Endothelial cell of umbilical vein (primary cell): ENCODE measurements around the gene LARGE1. TPM values are rescaled to one million over a fixed set of nuclear protein-coding genes. Genes with fewer than 3 reads are reported as not detected.

Experiments used
- BruUV-seq: library from RNA; stranded (reverse); fragments of 400-500 nt; replicated peaks from 2 replicates; lab custom pipeline; 2021; lab: Mats Ljungman, UMichigan
- CTCF ChIA-PET: fragments of 300-600, 350-600 bp; sonication (Branson Sonifier 250); formaldehyde crosslinking; loops from one replicate; lab custom pipeline; 2021; ENCODE audit warnings: antibody characterized with exemption, inconsistent platforms; lab: Charles Lee
- POLR2A ChIA-PET: fragments of 300-600, 350-600 bp; sonication (Branson Sonifier 250); formaldehyde crosslinking; loops from one replicate; lab custom pipeline; 2021; ENCODE audit warnings: antibody characterized with exemption, inconsistent platforms; lab: Charles Lee
- DNase-seq: peaks from one replicate; pipeline ENCODE4 v3.0.0-alpha.2; 2011; ENCODE audit warnings: low read depth, low spot score
- FAIRE-seq: peaks from 2 replicates; lab custom pipeline; 2011; peaks lifted over from hg19 to GRCh38; lab: Jason Lieb, UNC
- H2AFZ ChIP-seq: 2 replicates; pipeline ENCODE4 v1.6.0; 2012; ENCODE audit warnings: low read depth, low read length, control low read depth, inconsistent platforms
- H3K27ac ChIP-seq: 2 replicates; pipeline ENCODE4 v1.5.1; 2011; ENCODE audit warnings: low read depth, mild to moderate bottlenecking, control low read depth, low read length, moderate library complexity; ENCODE audit not compliant: insufficient read depth
- H3K27me3 ChIP-seq, 2 experiments: 2 replicates each; pipeline versions ENCODE4 v1.6.0 to v1.6.1; 2011; ENCODE audit warnings: low read length in 2 of 2, mixed read lengths in 1 of 2; ENCODE audit not compliant: control insufficient read depth in 2 of 2, insufficient read depth in 2 of 2
- H3K36me3 ChIP-seq, 2 experiments: 2 replicates in 1 of 2; 3 replicates in 1 of 2; pipeline ENCODE4 v1.5.1; 2011; ENCODE audit warnings: low read length in 2 of 2, mild to moderate bottlenecking in 1 of 2, moderate library complexity in 1 of 2; ENCODE audit not compliant: control insufficient read depth in 2 of 2, insufficient read depth in 2 of 2; ENCODE audit errors: extremely low read depth in 1 of 2
- H3K4me1 ChIP-seq: 3 replicates; pipeline ENCODE4 v1.5.1; 2011; ENCODE audit warnings: mild to moderate bottlenecking, low read length; ENCODE audit not compliant: control insufficient read depth, insufficient read depth; ENCODE audit errors: extremely low read depth
- H3K4me2 ChIP-seq: 2 replicates; pipeline ENCODE4 v1.6.1; 2011; ENCODE audit warnings: low read length, control low read depth, mixed read lengths; ENCODE audit not compliant: insufficient read depth
- H3K4me3 ChIP-seq, 3 experiments: fragments of 200-600 bp in 1 of 3; sonication (generic), shearing (Covaris generic) in 1 of 3; replicated peaks in 1 of 3; 2 replicates each; pipeline ENCODE4 v1.5.1; 2011 to 2016; ENCODE audit warnings: control low read depth in 3 of 3, low read length in 3 of 3, mild to moderate bottlenecking in 2 of 3, inconsistent platforms in 1 of 3, low read depth in 1 of 3, moderate library complexity in 1 of 3; ENCODE audit not compliant: insufficient read depth in 1 of 3
- H3K79me2 ChIP-seq: 2 replicates; pipeline ENCODE4 v1.6.0; 2012; ENCODE audit warnings: low read length, inconsistent platforms; ENCODE audit not compliant: control insufficient read depth, insufficient read depth
- H3K9ac ChIP-seq: replicated peaks from 2 replicates; pipeline ENCODE3; 2011; ENCODE audit warnings: low read length, control low read depth; ENCODE audit not compliant: insufficient read depth; ENCODE audit errors: extremely low read depth
- H3K9me1 ChIP-seq: replicated peaks from 3 replicates; pipeline ENCODE4 v1.6.0; 2011; ENCODE audit warnings: mild to moderate bottlenecking, low read length; ENCODE audit not compliant: control insufficient read depth, insufficient read depth; ENCODE audit errors: extremely low read depth
- H3K9me3 ChIP-seq: replicated peaks from 2 replicates; pipeline ENCODE4 v1.5.1; 2012; ENCODE audit warnings: low read length, inconsistent platforms; ENCODE audit not compliant: control insufficient read depth, insufficient read depth
- H4K20me1 ChIP-seq: replicated peaks from 2 replicates; pipeline ENCODE3; 2011; ENCODE audit warnings: mild to moderate bottlenecking, low read length; ENCODE audit not compliant: control insufficient read depth, insufficient read depth; ENCODE audit errors: extremely low read depth
- CTCF ChIP-seq, 2 donors: IDR thresholded peaks; 1 replicate in 1 of 2; 2 replicates in 1 of 2; pipeline ENCODE4 v1.5.1; 2011; ENCODE audit warnings: low read length in 2 of 2, mild to moderate bottlenecking in 2 of 2, moderate library complexity in 2 of 2, control low read depth in 1 of 2, inconsistent platforms in 1 of 2, low read depth in 1 of 2; ENCODE audit not compliant: insufficient read depth in 1 of 2; ENCODE audit errors: extremely low read depth in 1 of 2
- EZH2 ChIP-seq: IDR thresholded peaks from 2 replicates; pipeline ENCODE4 v1.6.1; 2012; ENCODE audit warnings: borderline replicate concordance, low read depth, mild to moderate bottlenecking, moderate library complexity, low read length, inconsistent platforms; ENCODE audit not compliant: severe bottlenecking
- FOS ChIP-seq: IDR thresholded peaks from 2 replicates; pipeline ENCODE4 v1.6.1; 2011; ENCODE audit warnings: mild to moderate bottlenecking, low read length, moderate library complexity, borderline replicate concordance; ENCODE audit not compliant: insufficient read depth
- GATA2 ChIP-seq: IDR thresholded peaks from 2 replicates; pipeline ENCODE4 v1.7.0; 2011; ENCODE audit warnings: low read depth, mild to moderate bottlenecking, moderate library complexity, mixed read lengths, low read length; ENCODE audit not compliant: insufficient read length, insufficient read depth
- JUN ChIP-seq: IDR thresholded peaks from 2 replicates; pipeline ENCODE4 v1.6.1; 2011; ENCODE audit warnings: borderline replicate concordance, low read depth; ENCODE audit not compliant: insufficient read length, insufficient read depth
- MAX ChIP-seq: IDR thresholded peaks from 2 replicates; pipeline ENCODE4 v1.6.1; 2011; ENCODE audit not compliant: insufficient read depth, insufficient read length
- MYC ChIP-seq: IDR thresholded peaks from one replicate; pipeline ENCODE4 v1.6.1; 2011; ENCODE audit warnings: mild to moderate bottlenecking, low read depth, low read length
- POLR2A ChIP-seq: IDR thresholded peaks from 2 replicates; pipeline ENCODE4 v1.6.1; 2012; ENCODE audit warnings: low read depth, mild to moderate bottlenecking, control low read depth, low read length
- POLR2AphosphoS5 ChIP-seq: IDR thresholded peaks from 2 replicates; pipeline ENCODE4 v1.6.1; 2012; ENCODE audit warnings: low read depth, mild to moderate bottlenecking, control low read depth, low read length, moderate library complexity; ENCODE audit not compliant: insufficient read depth
- dilution Hi-C: fragments of 300-500 bp; cut with MboI; formaldehyde crosslinking; loops from one replicate; pipeline ENCODE4 v1.15.0; 2019; ENCODE audit warnings: low sequenced_read_pairs; ENCODE audit not compliant: extremely low pct_ligation_motif_present
- intact Hi-C: fragments of 100-400 bp; cut with micrococcal nuclease; formaldehyde crosslinking; loops from one replicate; pipeline ENCODE4 v1.10.0; 2022
- polyA plus RNA-seq, 4 experiments: library from polyadenylated mRNA; depleted of rRNA in 3 of 4; stranded (reverse) in 3 of 4; unstranded in 1 of 4; fragments of >200 nt; gene quantifications; 2 replicates each; pipeline versions ENCODE4 v1.2.1 to v1.2.3, GENCODE V29; 2011 to 2012; ENCODE audit warnings: missing spikeins in 1 of 4
- total RNA-seq: library from RNA; stranded (reverse); gene quantifications from 2 replicates; pipeline ENCODE4 v1.2.3, GENCODE V29; 2021

LARGE1 gene
- total and polyA plus RNA-seq, 2 donors (not counting 3 experiments of a cell fraction or from before 2014, with no cell fraction given): 0.95 to 4.4 TPM

DNA sequence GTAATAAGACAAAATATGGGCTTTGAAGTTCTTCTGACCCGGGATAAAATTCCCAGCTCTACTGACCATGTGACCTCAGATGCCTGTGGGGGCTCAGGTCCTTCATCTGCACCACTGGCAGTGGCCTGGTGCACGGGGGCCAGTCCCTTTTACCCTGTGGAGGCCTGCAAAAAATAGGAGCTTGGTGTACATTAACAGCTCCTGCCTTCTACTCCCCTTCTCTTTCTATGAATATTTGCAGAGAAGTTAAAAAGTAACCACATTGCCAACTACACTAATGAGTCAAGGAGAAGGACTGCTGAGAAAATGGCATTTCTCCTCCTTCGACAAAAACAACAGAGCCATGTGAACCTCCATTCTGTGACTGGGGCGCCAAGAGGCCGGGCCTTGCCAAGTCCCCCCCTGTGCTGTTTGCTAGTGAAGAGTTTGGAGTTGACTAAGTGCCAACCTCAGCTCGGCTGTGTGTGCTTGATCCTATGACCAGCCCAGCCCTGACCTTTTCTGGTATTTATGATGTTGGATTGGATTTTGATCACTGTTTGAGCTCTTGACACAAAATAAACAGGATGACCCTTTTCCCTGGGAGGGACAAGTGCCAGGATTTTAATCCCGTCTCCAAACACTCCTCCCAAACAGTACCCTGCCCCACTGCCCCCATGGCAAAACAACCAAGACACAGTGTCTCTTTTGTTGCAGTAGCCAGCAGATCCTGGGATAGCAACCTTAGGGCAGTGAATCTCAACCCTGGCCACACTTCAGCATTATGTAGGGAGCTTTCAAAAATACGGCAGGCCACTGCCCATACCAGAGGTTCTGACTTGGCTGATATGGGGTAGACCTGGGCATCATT, 380.1 kb downstream of the LARGE1 start:
- no TSS peak for BruUV-seq
- no peaks in the 10 kb centered on the region for H3K9me1 ChIP-seq
- no peak overlapping the region for H3K9ac ChIP-seq
- dilution Hi-C loops: no loop called here
- FAIRE-seq (no peak), DNase-seq (no peak)
- H3K27me3 ChIP-seq: no peaks in the 10 kb centered on the region
- H4K20me1 ChIP-seq: no peaks in the 10 kb centered on the region
- H2AFZ ChIP-seq: no peak overlapping the region
- H3K27ac ChIP-seq: no peak overlapping the region
- ChIA-PET CTCF (no interaction called here), POLR2A (no interaction called here)
- no peak overlapping the region for H3K4me2 ChIP-seq
- H3K79me2 ChIP-seq: no peaks in the 10 kb centered on the region
- no peak overlapping the region for H3K4me3 ChIP-seq
- intact Hi-C loops: loop anchor here (10.0 kb wide), 1 partner anchor 125 kb away; no protein-coding TSS in a partner anchor
- no peaks in the 10 kb centered on the region for H3K36me3 ChIP-seq
- no peaks in the 10 kb centered on the region for H3K4me1 ChIP-seq
- TF ChIP-seq GATA2 (no peak), FOS (no peak), CTCF (IDR thresholded peaks at IDR 0.05; ENCODE audit: extremely low read depth in 1 of 2, insufficient read depth in 1 of 2, low read depth in 1 of 2, low read length in 2 of 2) (no peak), MYC (no peak), JUN (no peak), POLR2A (no peak), MAX (no peak), EZH2 (no peak), POLR2AphosphoS5 (no peak)
- H3K9me3 ChIP-seq: peaks cover 4% of the 10 kb centered on the region
